HG02852 (cell line): ENCODE results near the gene SEMA4D.
"Not testable (repeated sequence)": the region's sequence is repeated elsewhere in the genome, so short reads cannot be mapped to it uniquely, and the experiment has no call there.

Experiments
- ATAC-seq: cut with Tn5 transposase; IDR thresholded peaks from one replicate; pipeline ENCODE4 v1.9.1; 2021; ENCODE audit warnings: mild to moderate bottlenecking, moderate library complexity; ENCODE audit not compliant: unreplicated experiment

SEMA4D gene

GRCh38 chr9:89375191-89375760 is 122.6 kb downstream of the SEMA4D start:
- ATAC-seq, result peak; percentile 55

GRCh38 chr9:89374176-89374575 is 123.7 kb downstream of the SEMA4D start:
- no peak for ATAC-seq

GRCh38 chr9:89372979-89373378 is 124.9 kb downstream of the SEMA4D start:
- no peak for ATAC-seq

- no peak for ATAC-seq
These were observed 125.6 kb downstream of the SEMA4D start for GRCh38 chr9:89372230-89372816.

- ATAC-seq, result not testable (repeated sequence)
These were observed 126.1 kb downstream of the SEMA4D start for GRCh38 chr9:89371791-89372190.

- ATAC-seq, result no peak
These were observed 127.3 kb downstream of the SEMA4D start for GRCh38 chr9:89370593-89370992.

- no peak for ATAC-seq
These were observed 128.9 kb downstream of the SEMA4D start for GRCh38 chr9:89368978-89369377.

- no peak for ATAC-seq
These were observed 129.4 kb downstream of the SEMA4D start for GRCh38 chr9:89368550-89368949.

- no peak for ATAC-seq
These were observed 130.0 kb downstream of the SEMA4D start for GRCh38 chr9:89367726-89368437.

- ATAC-seq, result no peak
These were observed 130.6 kb downstream of the SEMA4D start for GRCh38 chr9:89367281-89367680.

GRCh38 chr9:89366711-89367110 is 131.2 kb downstream of the SEMA4D start:
- ATAC-seq, result no peak

- no peak for ATAC-seq
These were observed 132.4 kb downstream of the SEMA4D start for GRCh38 chr9:89365532-89365912.

- no peak for ATAC-seq
These were observed 133.0 kb downstream of the SEMA4D start for GRCh38 chr9:89364666-89365531.

GRCh38 chr9:89363921-89364665 is 133.8 kb downstream of the SEMA4D start:
- ATAC-seq, result no peak

GRCh38 chr9:89363311-89363670 is 134.6 kb downstream of the SEMA4D start:
- no peak for ATAC-seq

- ATAC-seq, result no peak
These were observed 135.1 kb downstream of the SEMA4D start for GRCh38 chr9:89362647-89363310.

- no peak for ATAC-seq
These were observed 135.9 kb downstream of the SEMA4D start for GRCh38 chr9:89361816-89362646.

- ATAC-seq, result no peak
These were observed 136.9 kb downstream of the SEMA4D start for GRCh38 chr9:89361031-89361430.

- ATAC-seq, result no peak
These were observed 137.4 kb downstream of the SEMA4D start for GRCh38 chr9:89360465-89360864.
